ENCODE results near the gene EID3.

Gene EID3

GRCh38 chr12:104340177-104340576 lies 36.6 kb downstream of the EID3 start:
- FAIRE-seq, result no peak

GRCh38 chr12:104340925-104341611 lies 37.5 kb downstream of the EID3 start:
- FAIRE-seq, result no peak

DNA sequence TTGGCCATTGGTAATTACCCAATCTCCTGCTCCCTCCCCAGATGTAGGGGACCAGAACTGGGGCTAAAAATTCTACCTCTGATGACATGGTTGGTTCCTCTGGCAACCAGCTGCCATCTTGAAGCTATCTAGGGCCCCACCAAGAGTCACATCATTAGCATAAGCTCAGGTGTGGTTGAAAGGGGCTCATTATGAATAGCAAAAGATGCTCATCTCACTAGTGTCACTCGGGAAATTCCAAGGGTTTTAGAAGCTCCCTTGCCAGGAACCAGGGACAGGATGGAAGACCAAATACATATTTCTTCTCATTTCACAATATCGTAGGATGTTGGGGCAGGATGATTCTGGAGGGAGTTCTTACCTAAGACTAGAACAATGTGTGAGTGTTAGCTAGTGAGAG lies 38.6 kb downstream of the EID3 start:
- FAIRE-seq, result no peak

GRCh38 chr12:104342635-104343249 lies 39.2 kb downstream of the EID3 start:
- no peak for FAIRE-seq

DNA sequence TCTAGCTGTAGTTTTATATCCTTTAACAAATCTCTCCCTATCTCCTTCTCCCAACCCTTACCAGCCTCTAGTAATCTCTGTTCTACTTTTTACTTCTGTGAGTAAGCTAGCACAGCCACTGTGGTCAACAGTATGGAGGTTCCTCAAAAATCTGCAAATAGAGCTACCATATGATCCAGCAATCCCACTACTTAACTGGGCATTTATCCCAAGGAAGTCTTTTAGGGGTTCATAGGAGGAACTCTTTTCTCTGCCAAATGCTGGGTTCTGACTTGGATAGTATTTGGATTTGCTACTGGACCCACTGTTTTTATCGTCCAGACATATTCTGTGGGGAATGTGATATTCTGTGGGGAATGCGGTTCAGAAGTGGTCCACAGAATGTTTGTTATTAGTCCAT lies 41.1 kb downstream of the EID3 start:
- FAIRE-seq, result no peak

DNA sequence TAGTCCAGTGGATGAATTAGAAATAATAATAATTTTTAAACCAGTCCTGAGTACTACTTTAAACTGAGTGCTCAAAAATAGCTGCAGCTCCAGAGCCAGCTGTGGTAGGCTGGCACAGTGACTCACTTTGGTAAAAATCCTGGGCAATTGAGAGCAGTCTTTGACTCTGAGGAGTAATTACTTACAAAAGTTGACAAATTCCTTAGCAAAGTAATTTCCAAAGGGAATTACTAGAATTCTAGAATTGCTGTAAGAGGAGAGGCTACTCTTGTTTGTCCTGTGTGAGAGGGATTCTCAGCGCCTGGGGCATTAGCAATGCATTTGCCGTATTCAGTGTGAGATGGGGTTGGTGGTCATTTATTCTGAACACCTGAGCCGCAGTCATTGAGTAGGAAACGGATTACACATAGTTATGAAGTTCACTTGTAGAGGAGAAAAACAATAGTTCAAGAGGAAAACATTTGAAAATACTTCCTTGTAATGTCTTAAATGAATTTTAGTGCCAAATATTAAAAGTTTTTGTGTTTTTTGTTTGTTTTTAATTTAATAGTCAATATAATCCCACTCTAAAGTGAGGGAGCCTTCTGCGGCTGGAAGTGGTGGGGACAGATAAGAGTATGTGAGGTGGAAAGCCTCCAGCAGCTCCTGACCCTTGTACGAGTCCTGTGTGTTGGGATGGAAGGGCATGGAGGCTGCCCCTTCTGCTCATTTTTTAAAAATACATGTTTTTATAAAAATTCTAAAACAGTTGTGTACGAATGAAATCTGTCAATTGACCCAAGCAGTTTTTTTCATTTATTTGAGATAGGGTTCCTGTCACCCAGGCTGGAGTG lies 41.9 kb downstream of the EID3 start:
- no peak for FAIRE-seq

GRCh38 chr12:104347374-104348075 lies 44.0 kb downstream of the EID3 start:
- no peak for FAIRE-seq

GRCh38 chr12:104348283-104348993 lies 44.9 kb downstream of the EID3 start:
- FAIRE-seq, result no peak

DNA sequence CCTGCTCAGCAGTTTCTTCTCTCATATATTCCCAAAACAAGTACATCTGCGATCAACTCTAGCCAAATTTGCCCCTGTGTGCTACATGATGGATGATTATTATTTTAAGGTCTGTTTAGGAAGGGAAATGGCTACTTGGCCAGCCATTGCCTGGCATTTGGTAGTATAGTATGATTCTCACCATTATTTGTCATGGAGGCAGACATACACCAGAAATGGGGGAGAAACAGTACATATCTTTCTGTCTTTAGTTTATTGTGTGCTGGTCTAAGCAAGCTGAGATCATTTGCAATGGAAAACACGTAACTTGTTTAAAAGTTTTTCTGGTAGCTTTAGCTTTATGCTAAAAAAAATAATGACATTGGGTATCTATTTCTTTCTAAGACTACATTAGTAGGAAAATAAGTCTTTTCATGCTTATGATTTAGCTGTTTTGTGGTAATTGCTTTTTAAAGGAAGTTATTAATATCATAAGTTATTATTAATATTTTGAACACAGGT lies 45.5 kb downstream of the EID3 start:
- FAIRE-seq, result no peak

DNA sequence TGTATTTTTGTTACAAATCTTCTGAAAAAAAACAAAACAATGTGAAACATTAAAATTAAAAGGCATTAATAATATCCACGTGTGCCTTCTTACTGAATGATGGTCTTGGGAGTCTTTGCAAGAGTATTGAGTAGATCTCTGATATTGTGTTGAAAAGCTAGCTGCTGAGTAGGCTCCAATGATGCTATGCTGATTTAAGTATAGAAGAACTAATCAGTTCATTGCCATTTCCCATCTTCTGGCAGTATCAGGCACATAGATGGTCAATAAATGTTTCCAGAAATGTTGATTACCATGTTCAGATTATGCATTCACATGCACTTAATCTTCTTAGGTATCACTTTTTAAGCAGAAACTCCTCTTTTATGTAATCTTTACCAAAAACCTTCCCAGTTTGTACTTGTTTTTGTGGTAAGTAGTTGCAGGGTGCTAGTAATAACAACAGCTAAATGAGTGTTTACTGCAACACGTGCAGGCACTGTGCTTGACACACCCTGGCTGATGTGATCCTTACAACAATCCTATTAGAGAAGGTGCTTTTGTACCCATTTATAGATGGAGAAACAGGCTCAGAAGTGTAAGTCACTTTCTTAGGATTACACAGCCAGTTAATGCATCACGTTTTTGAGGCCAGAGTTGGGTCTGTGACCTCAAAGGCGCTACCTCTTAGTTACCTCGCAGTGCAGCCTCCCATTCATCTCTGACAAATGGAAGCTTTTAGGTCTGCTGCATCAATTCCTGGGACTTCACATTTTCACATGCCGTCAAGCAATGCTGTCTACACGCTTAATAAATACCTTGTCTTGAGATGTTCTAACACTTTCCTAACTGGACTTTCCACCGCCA lies 46.9 kb downstream of the EID3 start:
- FAIRE-seq, result no peak

GRCh38 chr12:104351057-104351983 lies 47.8 kb downstream of the EID3 start:
- FAIRE-seq, result no peak

DNA sequence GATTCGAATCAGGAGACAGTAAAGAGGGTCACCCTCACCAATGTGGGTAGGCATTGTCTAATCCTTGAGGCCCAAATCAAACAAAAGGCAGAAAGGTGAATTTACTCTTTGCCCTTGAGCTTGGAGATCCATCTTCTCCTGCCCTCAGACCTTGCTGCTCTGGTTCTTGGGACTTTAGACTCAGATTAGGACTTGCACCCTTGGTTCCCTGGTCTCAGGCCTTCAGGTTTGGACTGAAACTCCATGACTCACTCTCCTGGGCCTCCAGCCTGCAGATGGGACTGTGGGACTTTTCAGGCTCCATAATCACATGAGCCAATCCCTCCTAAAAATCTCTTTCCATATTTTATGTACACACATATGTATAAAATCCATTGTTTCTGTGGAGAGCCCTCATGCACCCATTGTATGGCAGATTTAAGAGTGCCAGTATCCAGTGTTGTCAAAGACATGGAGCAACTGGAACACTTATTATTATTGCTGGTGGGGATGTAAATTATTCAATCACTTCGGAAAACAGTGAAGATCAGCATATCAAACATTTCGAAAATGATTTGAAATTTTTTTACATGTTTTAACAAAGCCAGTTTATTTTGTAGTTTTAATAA lies 48.7 kb downstream of the EID3 start:
- no peak for FAIRE-seq

GRCh38 chr12:104353012-104353981 lies 49.8 kb downstream of the EID3 start:
- FAIRE-seq, result no peak

DNA sequence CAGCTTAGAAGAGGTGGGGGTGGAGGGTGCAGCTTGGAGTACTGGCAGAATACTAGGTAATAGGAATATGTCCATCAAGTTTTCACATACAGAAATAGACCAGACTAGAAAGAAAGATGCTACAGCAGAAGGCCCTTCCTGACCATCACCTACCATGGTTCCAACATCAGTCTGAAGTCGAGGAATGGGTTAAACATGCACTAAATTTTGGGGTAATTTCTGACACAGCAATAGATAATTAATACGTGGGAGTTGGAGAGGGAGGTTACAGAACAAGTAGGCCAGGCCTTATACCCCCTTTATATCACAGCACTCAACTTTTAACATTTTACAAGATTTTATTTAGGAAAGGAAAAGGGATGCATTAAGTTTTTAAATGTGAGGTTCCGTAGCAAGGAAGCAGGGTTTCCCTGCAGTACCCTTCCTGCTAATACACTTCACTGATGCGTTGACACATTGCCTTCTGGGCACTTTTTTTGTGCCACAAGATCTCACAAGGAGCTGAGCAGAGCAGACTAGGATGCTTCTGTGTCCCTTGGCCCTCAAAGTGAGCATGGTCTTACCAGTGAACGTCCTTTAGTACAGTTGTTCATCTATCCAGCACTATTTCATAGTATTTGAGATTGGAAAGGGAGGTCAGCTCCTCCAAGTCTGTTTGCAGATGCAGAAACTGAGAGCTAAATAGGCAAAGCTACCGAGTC lies 50.8 kb downstream of the EID3 start:
- FAIRE-seq, result no peak
